Erythroblast (primary cell): Measurements from ENCODE around the gene PES1.
"Not testable (repeated sequence)": the region's sequence is repeated elsewhere in the genome, so short reads cannot be mapped to it uniquely, and the experiment has no call there.

Experiments
- GATA1 ChIP-seq: IDR thresholded peaks from 2 replicates; pipeline ENCODE4 v1.6.1; 2011; ENCODE audit warnings: low read depth, mild to moderate bottlenecking, control low read depth, low read length, moderate library complexity
- POLR2A ChIP-seq: IDR thresholded peaks from 2 replicates; pipeline ENCODE4 v1.6.1; 2011; ENCODE audit warnings: mild to moderate bottlenecking, low read length

GRCh38 chr22:30541511-30541910 is 50.2 kb downstream of the PES1 start:
- not testable (repeated sequence) for TF ChIP-seq POLR2A, GATA1
